ENCODE data around the gene E4F1. TPM values are rescaled to one million over a fixed set of nuclear protein-coding genes. Genes with fewer than 3 reads are reported as not detected.

The E4F1 gene
- total and polyA plus RNA-seq, 2 of the 8 experiments (the other 6 are each of a cell fraction or from before 2014, with no cell fraction given) = 22.2 to 27.0 TPM

DNA sequence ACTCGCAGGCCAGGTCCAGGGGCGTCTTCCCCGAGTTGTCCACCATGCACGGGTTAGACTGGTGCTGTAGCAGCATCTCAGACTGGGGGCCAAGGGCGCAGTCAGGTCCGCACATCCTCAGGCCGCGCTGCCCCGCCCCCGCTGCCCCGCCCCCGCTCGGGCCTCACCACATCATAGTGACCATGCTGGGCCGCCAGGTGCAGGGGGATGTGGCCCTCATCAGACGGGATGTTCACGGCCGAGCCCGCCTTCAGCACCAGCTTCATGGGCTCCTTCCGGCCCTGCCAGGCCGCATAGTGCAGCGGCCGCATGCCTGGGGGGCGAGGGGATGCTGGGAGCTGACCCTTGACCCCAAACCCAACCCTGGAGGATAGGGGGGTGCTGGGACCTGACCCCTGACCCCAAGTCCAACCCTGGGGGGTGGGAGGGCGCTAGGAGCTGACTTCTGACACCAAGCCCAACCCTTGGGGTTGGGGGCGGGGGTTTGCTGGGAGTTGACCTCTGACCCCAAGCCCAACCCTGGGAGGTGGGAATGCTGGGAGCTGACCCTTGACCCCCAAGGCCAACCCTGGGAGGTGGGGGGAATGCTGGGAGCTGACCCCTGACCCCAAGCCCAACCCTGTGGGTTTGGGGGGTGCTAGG is 34.0 kb upstream of the E4F1 start (continued):
- TF ChIP-seq CHD7 (IDR thresholded peaks at IDR 0.05; ENCODE audit: insufficient replicate concordance, low read length) (no peak), CHD2 (IDR thresholded peaks at IDR 0.05; ENCODE audit: low read length) (no peak), GTF2F1 (IDR thresholded peaks at IDR 0.05; ENCODE audit: borderline replicate concordance, low read depth, low read length) (no peak)
